ENCODE data around the gene LAMTOR4.

DNA sequence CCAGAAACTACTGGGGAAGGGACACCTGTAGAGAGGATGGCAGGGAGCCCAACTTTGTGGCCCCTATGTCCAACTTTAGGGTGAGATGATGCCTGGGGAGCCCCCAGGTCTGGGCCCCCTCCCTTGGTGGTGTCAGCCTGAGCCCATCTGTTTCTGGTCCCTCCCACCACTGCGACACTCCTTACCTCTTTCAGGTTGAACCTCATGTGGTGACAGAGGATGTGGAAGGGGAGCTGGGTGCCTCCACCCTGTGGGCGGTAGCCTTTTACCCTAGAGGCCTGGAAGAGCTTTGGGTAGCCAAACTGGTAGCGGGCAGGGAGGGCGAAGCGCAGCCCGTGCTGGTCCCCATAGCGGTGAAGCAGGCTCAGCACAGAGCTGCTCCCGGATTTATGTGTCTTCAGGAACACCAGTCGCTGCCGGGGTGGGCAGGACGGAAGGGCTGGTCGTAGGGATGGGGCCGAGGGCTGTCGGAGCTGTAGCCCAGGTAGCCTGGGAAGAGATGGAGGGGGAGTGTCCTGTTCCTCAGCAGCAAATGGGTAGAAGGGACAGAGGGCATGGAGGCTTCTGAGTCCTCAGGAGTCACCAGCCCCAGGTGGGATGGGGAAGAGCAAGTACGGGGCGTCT, 17.7 kb downstream of the LAMTOR4 start:
- TF ChIP-seq, protein P1, sequence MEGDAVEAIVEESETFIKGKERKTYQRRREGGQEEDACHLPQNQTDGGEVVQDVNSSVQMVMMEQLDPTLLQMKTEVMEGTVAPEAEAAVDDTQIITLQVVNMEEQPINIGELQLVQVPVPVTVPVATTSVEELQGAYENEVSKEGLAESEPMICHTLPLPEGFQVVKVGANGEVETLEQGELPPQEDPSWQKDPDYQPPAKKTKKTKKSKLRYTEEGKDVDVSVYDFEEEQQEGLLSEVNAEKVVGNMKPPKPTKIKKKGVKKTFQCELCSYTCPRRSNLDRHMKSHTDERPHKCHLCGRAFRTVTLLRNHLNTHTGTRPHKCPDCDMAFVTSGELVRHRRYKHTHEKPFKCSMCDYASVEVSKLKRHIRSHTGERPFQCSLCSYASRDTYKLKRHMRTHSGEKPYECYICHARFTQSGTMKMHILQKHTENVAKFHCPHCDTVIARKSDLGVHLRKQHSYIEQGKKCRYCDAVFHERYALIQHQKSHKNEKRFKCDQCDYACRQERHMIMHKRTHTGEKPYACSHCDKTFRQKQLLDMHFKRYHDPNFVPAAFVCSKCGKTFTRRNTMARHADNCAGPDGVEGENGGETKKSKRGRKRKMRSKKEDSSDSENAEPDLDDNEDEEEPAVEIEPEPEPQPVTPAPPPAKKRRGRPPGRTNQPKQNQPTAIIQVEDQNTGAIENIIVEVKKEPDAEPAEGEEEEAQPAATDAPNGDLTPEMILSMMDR (IDR thresholded peaks at IDR 0.05), result no peak
- TF ChIP-seq POLR2A (IDR thresholded peaks at IDR 0.05), result no peak
